ENCODE data around the gene CACNA1F. TPM values are rescaled to one million over a fixed set of nuclear protein-coding genes. Genes with fewer than 3 reads are reported as not detected.

The CACNA1F gene
- total and polyA plus RNA-seq, 9 of the 15 experiments (the other 6 are each of a cell fraction or from before 2014, with no cell fraction given) = under 0.01 to 0.41 (median 0.03) TPM; not detected in 3

DNA sequence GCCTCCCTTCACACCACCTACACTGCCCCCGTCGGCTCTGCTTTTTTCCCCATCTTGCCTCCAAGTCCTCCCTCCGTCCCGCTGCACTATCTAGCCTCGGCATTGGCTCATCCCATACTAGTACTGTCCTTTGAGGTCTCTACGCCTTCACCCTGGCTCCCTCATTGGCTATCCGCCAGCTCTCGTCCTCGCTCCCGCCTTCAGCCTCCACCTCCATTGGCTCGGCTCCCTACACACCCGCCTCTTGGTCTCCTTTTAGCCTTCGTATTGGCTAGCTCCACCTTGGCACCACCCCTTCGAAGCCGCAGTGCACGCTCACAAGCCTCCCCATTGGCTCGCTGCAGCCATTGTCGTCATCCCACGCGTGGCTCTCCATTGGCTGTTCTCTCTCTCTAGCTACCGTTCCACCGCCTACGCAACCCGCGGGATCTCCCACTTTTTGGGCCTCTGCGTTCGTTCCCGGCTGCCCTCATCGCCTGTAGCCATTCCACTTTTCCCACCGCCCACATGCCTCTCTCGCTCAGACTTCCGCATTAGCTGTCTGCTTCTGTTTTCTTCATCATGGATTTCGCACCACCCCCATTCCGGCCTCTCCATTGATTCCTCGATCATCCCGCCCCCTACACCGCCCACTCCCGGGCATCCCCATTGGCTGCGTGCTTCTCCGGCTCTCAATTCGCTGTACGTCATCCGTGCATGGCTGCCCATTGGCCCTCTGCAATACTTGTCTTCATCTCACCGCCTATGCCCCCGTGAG, 36.0 kb upstream of the CACNA1F start (continued):
- TF ChIP-seq, protein P1, sequence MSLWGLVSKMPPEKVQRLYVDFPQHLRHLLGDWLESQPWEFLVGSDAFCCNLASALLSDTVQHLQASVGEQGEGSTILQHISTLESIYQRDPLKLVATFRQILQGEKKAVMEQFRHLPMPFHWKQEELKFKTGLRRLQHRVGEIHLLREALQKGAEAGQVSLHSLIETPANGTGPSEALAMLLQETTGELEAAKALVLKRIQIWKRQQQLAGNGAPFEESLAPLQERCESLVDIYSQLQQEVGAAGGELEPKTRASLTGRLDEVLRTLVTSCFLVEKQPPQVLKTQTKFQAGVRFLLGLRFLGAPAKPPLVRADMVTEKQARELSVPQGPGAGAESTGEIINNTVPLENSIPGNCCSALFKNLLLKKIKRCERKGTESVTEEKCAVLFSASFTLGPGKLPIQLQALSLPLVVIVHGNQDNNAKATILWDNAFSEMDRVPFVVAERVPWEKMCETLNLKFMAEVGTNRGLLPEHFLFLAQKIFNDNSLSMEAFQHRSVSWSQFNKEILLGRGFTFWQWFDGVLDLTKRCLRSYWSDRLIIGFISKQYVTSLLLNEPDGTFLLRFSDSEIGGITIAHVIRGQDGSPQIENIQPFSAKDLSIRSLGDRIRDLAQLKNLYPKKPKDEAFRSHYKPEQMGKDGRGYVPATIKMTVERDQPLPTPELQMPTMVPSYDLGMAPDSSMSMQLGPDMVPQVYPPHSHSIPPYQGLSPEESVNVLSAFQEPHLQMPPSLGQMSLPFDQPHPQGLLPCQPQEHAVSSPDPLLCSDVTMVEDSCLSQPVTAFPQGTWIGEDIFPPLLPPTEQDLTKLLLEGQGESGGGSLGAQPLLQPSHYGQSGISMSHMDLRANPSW (CRISPR knock-in tag; IDR thresholded peaks at IDR 0.05) = no peak
- TF ChIP-seq ZNF175 (CRISPR knock-in tag; IDR thresholded peaks at IDR 0.05; ENCODE audit: low read depth) (0 out of 2 replicates have a peak, but pooled peaks have one; percentile 39), SIRT6 (IDR thresholded peaks at IDR 0.05; ENCODE audit: low read depth, low read length) (no peak), GTF2F1 (IDR thresholded peaks at IDR 0.05; ENCODE audit: low read depth, low read length) (0 out of 2 replicates have a peak, but pooled peaks have one; percentile 33), NR2F6 (CRISPR knock-in tag; IDR thresholded peaks at IDR 0.05) (no peak), HIVEP1 (CRISPR knock-in tag; IDR thresholded peaks at IDR 0.05) (no peak), RBM15 (IDR thresholded peaks at IDR 0.05; ENCODE audit: insufficient read depth, low read length) (no peak), HNRNPL (IDR thresholded peaks at IDR 0.05; ENCODE audit: low read depth, low read length) (no peak), KLF13 (tag; IDR thresholded peaks at IDR 0.05; ENCODE audit: borderline replicate concordance, low read depth) (no peak), HMGXB4 (CRISPR knock-in tag; IDR thresholded peaks at IDR 0.05) (no peak), CBX5 (IDR thresholded peaks at IDR 0.05; ENCODE audit: borderline replicate concordance, low read depth) (no peak), TEAD2 (tag; IDR thresholded peaks at IDR 0.05) (no peak), SETDB1 (IDR thresholded peaks at IDR 0.05; ENCODE audit: low read length) (no peak), BCLAF1 (IDR thresholded peaks at IDR 0.05; ENCODE audit: borderline replicate concordance in 1 of 2, control insufficient read depth in 1 of 2, low read depth in 2 of 2, low read length in 1 of 2) (no peak)
- TF ChIP-seq, protein P2, sequence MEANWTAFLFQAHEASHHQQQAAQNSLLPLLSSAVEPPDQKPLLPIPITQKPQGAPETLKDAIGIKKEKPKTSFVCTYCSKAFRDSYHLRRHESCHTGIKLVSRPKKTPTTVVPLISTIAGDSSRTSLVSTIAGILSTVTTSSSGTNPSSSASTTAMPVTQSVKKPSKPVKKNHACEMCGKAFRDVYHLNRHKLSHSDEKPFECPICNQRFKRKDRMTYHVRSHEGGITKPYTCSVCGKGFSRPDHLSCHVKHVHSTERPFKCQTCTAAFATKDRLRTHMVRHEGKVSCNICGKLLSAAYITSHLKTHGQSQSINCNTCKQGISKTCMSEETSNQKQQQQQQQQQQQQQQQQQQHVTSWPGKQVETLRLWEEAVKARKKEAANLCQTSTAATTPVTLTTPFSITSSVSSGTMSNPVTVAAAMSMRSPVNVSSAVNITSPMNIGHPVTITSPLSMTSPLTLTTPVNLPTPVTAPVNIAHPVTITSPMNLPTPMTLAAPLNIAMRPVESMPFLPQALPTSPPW (CRISPR knock-in tag; IDR thresholded peaks at IDR 0.05) = no peak; the same call in 1 of the 2 replicates
- TF ChIP-seq, protein P3, sequence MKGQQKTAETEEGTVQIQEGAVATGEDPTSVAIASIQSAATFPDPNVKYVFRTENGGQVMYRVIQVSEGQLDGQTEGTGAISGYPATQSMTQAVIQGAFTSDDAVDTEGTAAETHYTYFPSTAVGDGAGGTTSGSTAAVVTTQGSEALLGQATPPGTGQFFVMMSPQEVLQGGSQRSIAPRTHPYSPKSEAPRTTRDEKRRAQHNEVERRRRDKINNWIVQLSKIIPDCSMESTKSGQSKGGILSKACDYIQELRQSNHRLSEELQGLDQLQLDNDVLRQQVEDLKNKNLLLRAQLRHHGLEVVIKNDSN (CRISPR knock-in tag; IDR thresholded peaks at IDR 0.05) = no peak
